Suprapubic skin (tissue), 4 donors: Measurements from ENCODE around the gene FUNDC2. TPM values are rescaled to one million over a fixed set of nuclear protein-coding genes. Genes with fewer than 3 reads are reported as not detected.

Experiments
- DNase-seq, 2 donors: peaks; one replicate each; pipeline ENCODE4 v3.0.0-alpha.2; 2019; ENCODE audit warnings: low spot score in 2 of 2
- H3K27ac ChIP-seq: fragments of 200-600 bp; sonication (generic); one replicate; pipeline ENCODE4 v1.5.1; 2019
- H3K27me3 ChIP-seq: fragments of 200-600 bp; sonication (generic); one replicate; pipeline ENCODE4 v1.5.1; 2019
- H3K36me3 ChIP-seq: fragments of 200-600 bp; sonication (generic); one replicate; pipeline ENCODE4 v1.5.1; 2019
- H3K4me1 ChIP-seq: fragments of 200-600 bp; sonication (generic); one replicate; pipeline ENCODE4 v1.5.1; 2019
- H3K4me3 ChIP-seq: fragments of 200-600 bp; sonication (generic); one replicate; pipeline ENCODE4 v1.5.1; 2019; ENCODE audit warnings: mild to moderate bottlenecking
- H3K9me3 ChIP-seq: fragments of 200-600 bp; sonication (generic); one replicate; pipeline ENCODE4 v1.5.1; 2019
- EP300 ChIP-seq: sonication (generic); formaldehyde crosslinking; IDR thresholded peaks from one replicate; pipeline ENCODE4 v1.6.1; 2017; ENCODE audit warnings: antibody characterized with exemption
- POLR2A ChIP-seq, 2 donors: fragments of 450-650 bp; IDR thresholded peaks; one replicate each; pipeline ENCODE4 v1.6.1; 2017; ENCODE audit warnings: antibody characterized with exemption in 2 of 2, mild to moderate bottlenecking in 2 of 2, moderate library complexity in 2 of 2
- POLR2AphosphoS5 ChIP-seq, 3 donors: sonication (generic); formaldehyde crosslinking; IDR thresholded peaks; one replicate each; pipeline ENCODE4 v1.6.1; 2017; ENCODE audit warnings: antibody characterized with exemption in 3 of 3
- WGBS: methylation state at CpG from one replicate; pipeline ENCODE4 v1.1.5; 2018; 5-methylcytosine and 5-hydroxymethylcytosine counted together
- total RNA-seq, 4 donors: library from RNA; depleted of rRNA; stranded (reverse); fragments of >200 nt; gene quantifications; one replicate each; pipeline ENCODE4 v1.1.0, GENCODE V29; 2016
- TF ChIP-seq, protein P1 (sequence below), 2 donors: fragments of 200-600 bp in 1 of 2; fragments of 450-650 bp in 1 of 2; sonication (generic) in 1 of 2; IDR thresholded peaks; one replicate each; pipeline ENCODE4 v1.5.1; 2016 to 2019; ENCODE audit warnings: antibody characterized with exemption in 2 of 2, mild to moderate bottlenecking in 1 of 2, moderate library complexity in 1 of 2

The FUNDC2 gene
- total RNA-seq, 4 donors from 2014 or later = 22.9 to 37.9 (median 28.6) TPM

DNA sequence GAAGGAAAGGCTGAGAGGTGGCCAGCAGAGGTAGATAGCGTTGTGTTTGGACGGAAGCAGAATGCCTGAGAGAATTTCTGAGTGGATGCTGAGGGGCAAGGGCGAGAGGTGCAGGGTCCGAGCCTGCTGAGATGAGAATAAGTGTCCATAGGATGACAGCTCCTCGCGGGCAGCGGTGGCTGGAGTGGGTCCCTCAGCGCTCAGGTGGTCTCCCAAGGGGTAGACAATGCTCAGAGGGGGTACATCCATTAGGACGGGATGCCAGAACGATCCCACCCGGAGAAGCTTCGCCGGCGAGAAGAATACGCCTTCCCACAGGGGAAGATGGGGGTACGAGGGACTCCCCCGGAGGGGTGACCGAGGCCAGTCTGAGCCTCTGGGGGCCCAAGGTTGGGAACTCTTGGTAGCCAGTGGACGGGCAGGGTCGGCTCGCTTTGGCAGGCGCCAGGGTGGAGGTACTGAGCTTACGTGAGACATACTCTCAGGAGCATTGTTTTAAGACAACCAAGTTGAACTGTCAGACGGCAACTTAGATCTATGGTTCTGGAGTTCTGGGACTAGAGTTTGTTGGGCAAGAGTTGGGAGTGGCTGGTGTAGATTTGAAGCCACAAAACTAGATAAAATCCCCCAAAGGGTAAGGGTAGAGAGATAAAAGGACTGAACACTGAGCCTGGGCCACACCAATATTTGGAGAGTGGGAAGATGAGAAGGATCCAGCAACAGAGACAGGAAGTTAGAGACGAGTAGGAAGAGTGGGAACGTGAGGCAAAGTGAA is 60.5 kb downstream of the FUNDC2 start:
- Histone ChIP-seq H3K27me3 (no peaks in the 10 kb centered on the region), H3K4me1 (no peaks in the 10 kb centered on the region)
- no peak for TF ChIP-seq EP300
- TF ChIP-seq POLR2AphosphoS5 (IDR thresholded peaks at IDR 0.05) = no peak
- no peak for TF ChIP-seq POLR2A (IDR thresholded peaks at IDR 0.05)
- TF ChIP-seq, protein P1, sequence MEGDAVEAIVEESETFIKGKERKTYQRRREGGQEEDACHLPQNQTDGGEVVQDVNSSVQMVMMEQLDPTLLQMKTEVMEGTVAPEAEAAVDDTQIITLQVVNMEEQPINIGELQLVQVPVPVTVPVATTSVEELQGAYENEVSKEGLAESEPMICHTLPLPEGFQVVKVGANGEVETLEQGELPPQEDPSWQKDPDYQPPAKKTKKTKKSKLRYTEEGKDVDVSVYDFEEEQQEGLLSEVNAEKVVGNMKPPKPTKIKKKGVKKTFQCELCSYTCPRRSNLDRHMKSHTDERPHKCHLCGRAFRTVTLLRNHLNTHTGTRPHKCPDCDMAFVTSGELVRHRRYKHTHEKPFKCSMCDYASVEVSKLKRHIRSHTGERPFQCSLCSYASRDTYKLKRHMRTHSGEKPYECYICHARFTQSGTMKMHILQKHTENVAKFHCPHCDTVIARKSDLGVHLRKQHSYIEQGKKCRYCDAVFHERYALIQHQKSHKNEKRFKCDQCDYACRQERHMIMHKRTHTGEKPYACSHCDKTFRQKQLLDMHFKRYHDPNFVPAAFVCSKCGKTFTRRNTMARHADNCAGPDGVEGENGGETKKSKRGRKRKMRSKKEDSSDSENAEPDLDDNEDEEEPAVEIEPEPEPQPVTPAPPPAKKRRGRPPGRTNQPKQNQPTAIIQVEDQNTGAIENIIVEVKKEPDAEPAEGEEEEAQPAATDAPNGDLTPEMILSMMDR (IDR thresholded peaks at IDR 0.05) = no peak

DNA sequence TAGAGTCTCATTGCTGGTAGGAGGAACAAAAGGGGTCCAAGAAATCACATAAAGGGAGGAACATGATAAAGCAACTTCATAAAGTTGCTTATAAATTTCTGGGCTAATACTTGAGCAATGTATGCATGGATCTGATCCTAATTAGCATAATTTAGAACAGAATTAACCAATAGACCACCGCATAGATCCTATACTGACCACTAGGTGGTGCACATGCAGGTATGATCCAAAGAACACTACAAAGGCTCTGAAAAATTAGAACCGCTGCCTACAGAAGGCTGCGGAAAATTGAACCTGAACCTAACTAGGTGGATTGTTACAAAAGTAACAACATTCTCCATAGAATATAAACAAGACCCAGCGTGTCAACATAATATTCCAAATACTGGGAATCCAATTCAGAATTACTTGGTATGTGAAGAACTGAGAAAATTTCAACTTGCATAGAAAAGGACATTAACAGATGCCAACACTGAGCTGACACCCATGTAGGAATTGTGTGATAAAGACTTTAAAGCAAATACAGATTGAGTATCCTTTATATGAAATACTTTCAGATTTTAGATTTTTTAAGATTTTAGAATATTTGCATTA is 67.9 kb downstream of the FUNDC2 start:
- peaks cover 7% of the 10 kb centered on the region for H3K36me3 ChIP-seq
- H3K27me3 ChIP-seq = no peaks in the 10 kb centered on the region
- H3K4me1 ChIP-seq = no peaks in the 10 kb centered on the region
- no peak for DNase-seq
- no peak for TF ChIP-seq POLR2AphosphoS5 (IDR thresholded peaks at IDR 0.05)
- TF ChIP-seq EP300 = no peak
- TF ChIP-seq, protein P1 (IDR thresholded peaks at IDR 0.05) = peak; percentile 13 to 24
- TF ChIP-seq POLR2A (IDR thresholded peaks at IDR 0.05) = no peak
- H3K4me3 ChIP-seq = no peak overlapping the region
- no peaks in the 10 kb centered on the region for H3K9me3 ChIP-seq
- H3K27ac ChIP-seq = no peak overlapping the region
- WGBS = 46% methylated on average over 4 of the region's 4 CpGs

More for the DNA sequence above, 60.5 kb downstream of the FUNDC2 start:
- no peak for DNase-seq
- peaks cover 7% of the 10 kb centered on the region for H3K36me3 ChIP-seq
- H3K27ac ChIP-seq = no peak overlapping the region
- WGBS = 85% methylated on average over 26 of the region's 26 CpGs
- no peak overlapping the region for H3K4me3 ChIP-seq
- no peaks in the 10 kb centered on the region for H3K9me3 ChIP-seq

DNA sequence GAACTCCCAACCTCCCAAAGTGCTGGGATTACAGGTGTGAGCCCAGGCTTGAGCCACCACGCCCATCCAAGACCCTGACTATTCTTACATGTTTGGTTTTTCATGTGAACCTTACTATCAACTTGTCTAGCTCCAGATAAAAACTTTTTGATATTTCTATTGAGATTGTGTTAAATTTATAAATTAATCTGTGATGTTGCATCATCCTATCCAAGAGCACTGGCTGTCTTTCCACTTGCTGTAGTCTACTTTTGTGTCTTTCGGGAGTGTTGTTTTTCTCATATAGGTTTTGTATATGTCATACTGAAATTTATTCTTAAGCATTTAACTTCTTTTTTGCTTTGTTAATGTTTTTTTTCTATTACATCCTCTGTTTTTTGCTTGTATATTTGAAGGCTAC is 79.3 kb downstream of the FUNDC2 start:
- H3K4me3 ChIP-seq = no peak overlapping the region
- no peaks in the 10 kb centered on the region for H3K9me3 ChIP-seq
- 88% methylated on average over 2 of the region's 2 CpGs for WGBS

DNA sequence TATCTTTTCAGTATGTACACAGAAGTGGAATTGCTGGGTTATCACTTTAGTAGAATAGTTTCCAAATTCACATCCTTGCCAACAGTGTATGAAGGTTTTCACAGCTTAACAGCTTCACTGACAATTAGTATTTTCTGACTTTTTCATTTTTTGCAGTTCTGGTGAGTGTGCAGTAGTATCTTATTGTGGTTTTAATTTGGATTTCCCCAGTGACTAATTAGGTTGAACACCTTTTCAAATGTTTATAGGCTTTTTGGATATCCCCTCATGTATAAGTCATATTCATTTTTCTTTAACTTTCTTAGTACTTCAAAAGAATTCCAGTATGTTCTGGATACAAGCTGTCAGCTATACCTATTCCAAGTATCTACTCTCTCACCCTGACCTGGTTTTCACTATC is 81.8 kb downstream of the FUNDC2 start:
- Histone ChIP-seq H3K27ac (no peak overlapping the region), H3K4me1 (no peaks in the 10 kb centered on the region), H3K27me3 (no peaks in the 10 kb centered on the region), H3K4me3 (no peak overlapping the region), H3K36me3 (no peaks in the 10 kb centered on the region), H3K9me3 (no peaks in the 10 kb centered on the region)
- TF ChIP-seq, protein P1 (IDR thresholded peaks at IDR 0.05) = no peak
- TF ChIP-seq EP300 (no peak), POLR2A (IDR thresholded peaks at IDR 0.05) (no peak), POLR2AphosphoS5 (IDR thresholded peaks at IDR 0.05) (no peak)
- DNase-seq = no peak

More for the DNA sequence above, 79.3 kb downstream of the FUNDC2 start:
- no peak for DNase-seq
- Histone ChIP-seq H3K27ac (no peak overlapping the region), H3K27me3 (no peaks in the 10 kb centered on the region), H3K36me3 (no peaks in the 10 kb centered on the region), H3K4me1 (no peaks in the 10 kb centered on the region)
- TF ChIP-seq, protein P1 (IDR thresholded peaks at IDR 0.05) = no peak
- TF ChIP-seq EP300 (no peak), POLR2AphosphoS5 (IDR thresholded peaks at IDR 0.05) (no peak), POLR2A (IDR thresholded peaks at IDR 0.05) (no peak)

Other genes with a start within 250 kb of the FUNDC2 start
- 10 to 100 TPM in 3 of 4 donors, 1 to 10 TPM in 1; 9.9 to 15.0 (median 13.3) TPM for gene MPP1, start 221.4 kb upstream of the FUNDC2 start, total RNA-seq
- gene SMIM9, start 192.2 kb upstream of the FUNDC2 start, total RNA-seq = not detected
- 10 to 100 TPM in 2 of 4 donors, 1 to 10 TPM in 2; 4.4 to 10.8 (median 7.6) TPM for gene F8A1, start 140.5 kb upstream of the FUNDC2 start, total RNA-seq
- gene F8, start 4.1 kb upstream of the FUNDC2 start, total RNA-seq = 10 to 100 TPM in 1 of 4 donors, 1 to 10 TPM in 3; 5.1 to 15.0 (median 6.7) TPM
- 10 to 100 TPM; 14.4 to 22.8 (median 17.3) TPM for gene CMC4, start 44.3 kb downstream of the FUNDC2 start, total RNA-seq
- gene MTCP1, start 44.3 kb downstream of the FUNDC2 start, total RNA-seq = 1 to 10 TPM; 1.6 to 2.3 (median 1.9) TPM
- gene BRCC3, start 44.7 kb downstream of the FUNDC2 start, total RNA-seq = 10 to 100 TPM in 3 of 4 donors, 1 to 10 TPM in 1; 8.8 to 16.2 (median 10.4) TPM
- gene VBP1, start 189.6 kb downstream of the FUNDC2 start, total RNA-seq = 10 to 100 TPM; 10.8 to 26.7 (median 21.8) TPM
- gene RAB39B, start 237.6 kb downstream of the FUNDC2 start, total RNA-seq = under 1 TPM in 2 of 4 donors, not detected in 2; 0.34 to 0.89 TPM